ENCODE measurements around the gene VPS35L. TPM values are rescaled to one million over a fixed set of nuclear protein-coding genes. Genes with fewer than 3 reads are reported as not detected.
A peak's percentile ranks its signal among the peaks of the same experiment; 100 is the strongest.

Gene VPS35L
- total RNA-seq, 1 donor from 2014 or later = 45.0 TPM

- no peak overlapping the region for H3K4me3 ChIP-seq (ENCODE audit: insufficient read depth, low read depth, low read length)
- H2AFZ ChIP-seq (ENCODE audit: low read depth, low read length) = no peak overlapping the region
- H3K4me2 ChIP-seq (ENCODE audit: low read length) = no peak overlapping the region
- peaks cover 3% of the 10 kb centered on the region for H3K4me1 Mint-ChIP-seq (ENCODE audit: low read depth, unreplicated experiment)
- H3K4me1 ChIP-seq (ENCODE audit: insufficient read depth, low read length) = peaks cover 4% of the 10 kb centered on the region
- DNase-seq (ENCODE audit: low read depth) = peak; percentile 39
- H3K9me3 ChIP-seq (ENCODE audit: insufficient read depth, low read depth, low read length) = no peaks in the 10 kb centered on the region
- H3K36me3 Mint-ChIP-seq (ENCODE audit: low read depth, unreplicated experiment) = peaks cover 6% of the 10 kb centered on the region
- H3K79me2 ChIP-seq (ENCODE audit: insufficient read depth, low read length) = peaks cover 53% of the 10 kb centered on the region
- no peak overlapping the region for H3K4me3 Mint-ChIP-seq (ENCODE audit: unreplicated experiment)
- H3K27ac ChIP-seq (ENCODE audit: low read depth, low read length) = no peak overlapping the region
- peaks cover 16% of the 10 kb centered on the region for H4K20me1 ChIP-seq (ENCODE audit: insufficient read depth, low read length)
- no peaks in the 10 kb centered on the region for H3K36me3 ChIP-seq (ENCODE audit: insufficient read depth, low read length)
- H3K27ac Mint-ChIP-seq (ENCODE audit: unreplicated experiment) = no peak overlapping the region
- no peak overlapping the region for H3K9ac ChIP-seq (ENCODE audit: low read length)
- no peaks in the 10 kb centered on the region for H3K27me3 ChIP-seq (ENCODE audit: insufficient read depth, low read length)
- no peaks in the 10 kb centered on the region for H3K27me3 Mint-ChIP-seq (ENCODE audit: low read depth, unreplicated experiment)
- TF ChIP-seq CTCF (IDR thresholded peaks at IDR 0.05; ENCODE audit: insufficient read depth, low read depth, low read length) (peak; percentile 73), EZH2 (IDR thresholded peaks at IDR 0.05; ENCODE audit: insufficient read depth, low read length) (no peak)
- peaks cover 2% of the 10 kb centered on the region for H3K9me3 Mint-ChIP-seq (ENCODE audit: unreplicated experiment)
- no peak for FAIRE-seq
Measured at GRCh38 chr16:19559242-19559910, 3.9 kb downstream of the VPS35L start.

DNA sequence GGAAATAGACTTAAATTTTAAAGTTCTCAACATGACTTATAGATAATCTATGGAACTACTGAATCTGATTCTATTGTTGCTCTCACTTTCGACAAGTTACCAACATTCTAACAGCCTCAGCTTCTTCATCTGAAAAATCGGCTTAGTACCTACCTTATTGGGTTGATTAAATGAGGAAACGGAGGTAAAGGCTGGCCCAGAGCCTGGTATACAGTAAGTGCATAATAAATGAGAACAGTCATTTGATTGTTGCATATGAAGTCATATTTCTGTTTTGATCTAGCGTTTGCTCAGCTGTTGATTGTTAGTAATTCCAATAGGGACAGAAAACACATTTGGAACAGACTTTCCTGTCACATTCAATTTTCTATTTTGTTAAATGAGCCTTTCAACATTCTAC lies 4.6 kb downstream of the VPS35L start:
- Histone ChIP-seq H3K79me2 (ENCODE audit: insufficient read depth, low read length) (peaks cover 53% of the 10 kb centered on the region), H3K4me1 (ENCODE audit: insufficient read depth, low read length) (peaks cover 4% of the 10 kb centered on the region), H3K27ac (ENCODE audit: low read depth, low read length) (no peak overlapping the region), H2AFZ (ENCODE audit: low read depth, low read length) (no peak overlapping the region), H3K4me2 (ENCODE audit: low read length) (no peak overlapping the region), H3K9me3 (ENCODE audit: insufficient read depth, low read depth, low read length) (no peaks in the 10 kb centered on the region), H3K36me3 (ENCODE audit: insufficient read depth, low read length) (peaks cover 3% of the 10 kb centered on the region), H3K4me3 (ENCODE audit: insufficient read depth, low read depth, low read length) (no peak overlapping the region), H3K27me3 (ENCODE audit: insufficient read depth, low read length) (no peaks in the 10 kb centered on the region), H3K9ac (ENCODE audit: low read length) (no peak overlapping the region), H4K20me1 (ENCODE audit: insufficient read depth, low read length) (peaks cover 16% of the 10 kb centered on the region)
- no peak for TF ChIP-seq CTCF (IDR thresholded peaks at IDR 0.05; ENCODE audit: insufficient read depth, low read depth, low read length)
- no peak for TF ChIP-seq EZH2 (IDR thresholded peaks at IDR 0.05; ENCODE audit: insufficient read depth, low read length)
- H3K9me3 Mint-ChIP-seq (ENCODE audit: unreplicated experiment) = peaks cover 2% of the 10 kb centered on the region
- H3K27me3 Mint-ChIP-seq (ENCODE audit: low read depth, unreplicated experiment) = no peaks in the 10 kb centered on the region
- H3K27ac Mint-ChIP-seq (ENCODE audit: unreplicated experiment) = no peak overlapping the region
- peaks cover 6% of the 10 kb centered on the region for H3K36me3 Mint-ChIP-seq (ENCODE audit: low read depth, unreplicated experiment)
- peaks cover 3% of the 10 kb centered on the region for H3K4me1 Mint-ChIP-seq (ENCODE audit: low read depth, unreplicated experiment)
- DNase-seq (ENCODE audit: low read depth) (no peak), FAIRE-seq (no peak)
- H3K4me3 Mint-ChIP-seq (ENCODE audit: unreplicated experiment) = no peak overlapping the region

DNA sequence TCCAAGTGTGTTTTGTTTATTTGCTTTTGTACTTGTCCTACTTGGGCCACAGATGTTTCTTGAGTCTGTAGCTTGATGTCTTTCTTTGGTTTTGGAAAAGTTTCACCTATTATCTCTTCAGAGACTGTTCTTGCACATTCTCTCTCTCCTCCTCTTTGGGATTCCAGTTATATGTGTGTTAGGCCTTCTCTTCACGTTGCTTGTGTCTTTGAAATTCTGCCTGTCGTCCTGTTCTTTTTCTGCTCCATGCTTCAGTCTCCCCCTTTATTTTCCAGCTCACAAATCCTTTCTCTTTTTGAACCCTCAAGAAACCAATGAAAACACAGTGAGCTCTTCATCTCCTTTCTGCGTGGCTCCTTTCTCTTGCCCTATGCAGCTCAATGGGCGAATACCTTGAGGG lies 7.9 kb downstream of the VPS35L start:
- no peaks in the 10 kb centered on the region for H3K27me3 Mint-ChIP-seq (ENCODE audit: low read depth, unreplicated experiment)
- peaks cover 15% of the 10 kb centered on the region for H3K36me3 Mint-ChIP-seq (ENCODE audit: low read depth, unreplicated experiment)
- H3K4me1 ChIP-seq (ENCODE audit: insufficient read depth, low read length) = no peaks in the 10 kb centered on the region
- H3K4me2 ChIP-seq (ENCODE audit: low read length) = no peak overlapping the region
- no peak for TF ChIP-seq EZH2 (IDR thresholded peaks at IDR 0.05; ENCODE audit: insufficient read depth, low read length)
- TF ChIP-seq CTCF (IDR thresholded peaks at IDR 0.05; ENCODE audit: insufficient read depth, low read depth, low read length) = no peak
- no peak overlapping the region for H3K27ac Mint-ChIP-seq (ENCODE audit: unreplicated experiment)
- DNase-seq (ENCODE audit: low read depth) = no peak
- H3K9me3 Mint-ChIP-seq (ENCODE audit: unreplicated experiment) = peaks cover 2% of the 10 kb centered on the region
- peaks cover 10% of the 10 kb centered on the region for H3K36me3 ChIP-seq (ENCODE audit: insufficient read depth, low read length)
- no peak overlapping the region for H3K4me3 ChIP-seq (ENCODE audit: insufficient read depth, low read depth, low read length)
- no peak overlapping the region for H3K4me3 Mint-ChIP-seq (ENCODE audit: unreplicated experiment)
- H3K27me3 ChIP-seq (ENCODE audit: insufficient read depth, low read length) = no peaks in the 10 kb centered on the region
- H3K4me1 Mint-ChIP-seq (ENCODE audit: low read depth, unreplicated experiment) = no peaks in the 10 kb centered on the region
- no peak overlapping the region for H3K9ac ChIP-seq (ENCODE audit: low read length)
- no peak for FAIRE-seq
- peaks cover 22% of the 10 kb centered on the region for H4K20me1 ChIP-seq (ENCODE audit: insufficient read depth, low read length)
- no peak overlapping the region for H2AFZ ChIP-seq (ENCODE audit: low read depth, low read length)
- no peaks in the 10 kb centered on the region for H3K9me3 ChIP-seq (ENCODE audit: insufficient read depth, low read depth, low read length)
- no peak overlapping the region for H3K27ac ChIP-seq (ENCODE audit: low read depth, low read length)
- peaks cover 34% of the 10 kb centered on the region for H3K79me2 ChIP-seq (ENCODE audit: insufficient read depth, low read length)

Data from astrocyte (in vitro differentiated cells and primary cell).